ENCODE results near the gene P2RX4.
A peak's percentile ranks its signal among the peaks of the same experiment; 100 is the strongest.

The P2RX4 gene

DNA sequence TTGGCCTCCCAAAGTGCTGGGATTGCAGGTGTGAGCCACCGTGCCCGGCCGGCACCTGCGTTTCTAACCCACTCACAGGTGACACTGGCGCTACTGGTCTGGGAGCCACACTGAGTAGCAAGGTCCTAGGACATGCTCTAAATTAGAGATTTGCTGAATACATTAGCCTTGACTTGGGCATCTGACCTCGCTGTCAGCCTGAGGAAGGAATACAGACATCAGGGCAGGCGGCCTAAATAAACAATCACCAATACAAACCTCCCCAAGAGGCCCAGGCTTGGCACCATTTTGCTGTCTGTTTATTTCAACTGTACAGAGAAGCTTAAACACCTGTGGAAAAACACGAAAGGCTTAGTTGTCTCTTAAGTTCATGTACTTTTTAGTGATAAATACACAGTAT, 27.5 kb downstream of the P2RX4 start:
- peak overlapping the region; percentile 6 for H3K27ac Mint-ChIP-seq
- no peak overlapping the region for H3K4me3 Mint-ChIP-seq
- H3K4me1 Mint-ChIP-seq (ENCODE audit: low read depth): peaks cover 35% of the 10 kb centered on the region
- DNase-seq (ENCODE audit: low spot score): no peak
- peaks cover 43% of the 10 kb centered on the region for H3K36me3 Mint-ChIP-seq (ENCODE audit: low read depth)
- no peaks in the 10 kb centered on the region for H3K9me3 Mint-ChIP-seq
- H3K27me3 Mint-ChIP-seq (ENCODE audit: low read depth): no peaks in the 10 kb centered on the region

DNA sequence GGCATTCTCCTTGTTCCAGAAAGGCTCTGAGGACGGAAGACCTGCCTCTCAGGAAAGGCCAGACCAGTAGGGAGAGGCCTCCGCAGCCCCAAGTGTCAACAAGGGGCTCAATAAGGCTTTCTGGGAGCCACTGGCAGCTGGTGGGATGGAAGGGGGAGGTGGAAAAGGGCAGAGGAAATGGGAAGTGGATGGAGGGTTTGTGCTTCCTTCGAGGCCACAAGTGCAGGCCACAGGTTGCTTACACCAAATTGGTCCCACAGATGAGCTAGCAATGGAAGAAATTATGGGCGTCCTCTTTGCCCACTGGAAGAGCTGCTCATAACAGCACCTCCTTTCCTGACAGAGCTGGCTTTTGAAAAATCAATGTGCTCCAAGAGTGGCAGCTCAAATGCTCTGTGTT, 28.2 kb downstream of the P2RX4 start:
- Mint-ChIP-seq H3K4me3 (no peak overlapping the region), H3K27ac (peak overlapping the region; percentile 6), H3K9me3 (no peaks in the 10 kb centered on the region), H3K27me3 (ENCODE audit: low read depth) (no peaks in the 10 kb centered on the region), H3K4me1 (ENCODE audit: low read depth) (peaks cover 35% of the 10 kb centered on the region), H3K36me3 (ENCODE audit: low read depth) (peaks cover 36% of the 10 kb centered on the region)
- DNase-seq (ENCODE audit: low spot score): no peak

DNA sequence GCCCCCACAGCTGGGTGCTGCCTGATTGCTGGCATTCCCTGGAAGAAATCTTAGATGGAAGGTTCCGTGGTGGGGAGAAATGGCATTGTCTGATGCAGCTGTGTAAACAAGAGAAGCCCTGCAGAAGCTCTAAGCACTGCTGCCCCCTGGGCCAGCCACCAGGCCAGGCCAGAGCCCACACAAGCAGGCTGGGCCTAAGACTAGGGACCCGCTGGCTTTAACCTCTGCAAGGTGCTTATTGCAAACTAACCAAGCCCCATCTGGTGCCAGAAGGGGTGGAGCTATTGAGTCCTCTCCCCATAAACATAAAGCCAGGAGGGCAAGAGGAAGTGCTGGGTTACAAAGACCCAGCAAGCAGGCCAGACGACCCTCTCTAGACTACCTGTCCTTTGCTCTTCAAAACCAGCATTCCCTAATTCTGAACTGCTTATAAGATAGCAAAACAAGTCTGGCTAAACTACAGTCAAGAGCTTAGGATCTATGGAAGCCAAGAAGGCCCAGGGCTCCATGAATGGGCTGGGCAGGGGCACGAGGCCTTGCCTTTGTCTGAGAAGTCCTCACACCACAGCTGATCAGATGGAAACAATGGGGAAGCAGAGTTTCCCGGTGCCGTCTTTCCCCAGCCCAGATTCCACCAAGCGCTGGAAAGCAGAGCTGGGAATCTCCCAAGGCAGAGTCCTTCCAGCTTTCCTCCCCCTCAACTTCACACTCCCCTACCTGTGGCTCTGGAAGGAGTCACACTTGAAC, 28.8 kb downstream of the P2RX4 start:
- DNase-seq (ENCODE audit: low spot score): no peak
- H3K4me3 Mint-ChIP-seq: peak overlapping the region; percentile 15
- H3K4me1 Mint-ChIP-seq (ENCODE audit: low read depth): peaks cover 35% of the 10 kb centered on the region
- H3K27ac Mint-ChIP-seq: peak overlapping the region; percentile 82
- no peaks in the 10 kb centered on the region for H3K9me3 Mint-ChIP-seq
- peaks cover 38% of the 10 kb centered on the region for H3K36me3 Mint-ChIP-seq (ENCODE audit: low read depth)
- H3K27me3 Mint-ChIP-seq (ENCODE audit: low read depth): no peaks in the 10 kb centered on the region

DNA sequence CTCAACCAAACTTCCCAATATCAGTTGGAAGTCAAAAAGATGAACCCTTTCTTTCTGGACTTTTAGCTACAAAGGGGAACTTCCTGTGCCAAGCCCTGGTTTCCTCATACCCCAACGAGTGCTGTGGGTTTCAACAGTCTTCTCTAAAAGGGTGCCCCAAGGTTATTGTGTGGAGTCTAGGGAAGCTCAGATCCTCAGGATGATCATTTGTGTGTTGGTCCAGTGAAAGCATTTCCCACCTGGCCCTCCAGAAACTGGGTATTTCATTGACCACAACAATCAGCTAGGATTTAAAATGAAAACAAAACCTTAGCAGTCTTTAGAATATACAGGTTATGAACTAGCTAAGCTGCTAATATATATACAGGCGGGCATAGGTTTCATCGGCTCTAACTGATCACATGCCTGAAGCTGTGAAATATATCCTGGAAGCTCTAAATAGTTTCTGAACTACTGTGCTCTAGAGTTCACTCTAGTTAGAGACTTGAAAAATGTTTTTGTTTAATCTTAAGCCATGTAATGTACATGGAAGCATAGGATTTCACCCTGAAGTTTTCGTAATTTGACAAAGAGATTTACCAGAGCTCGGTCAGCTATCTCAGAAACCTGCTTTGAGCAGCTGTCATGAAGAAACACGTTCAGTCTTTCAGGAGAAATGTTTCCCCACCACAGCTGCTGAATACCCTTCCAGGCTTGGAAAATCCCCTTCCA, 29.6 kb downstream of the P2RX4 start:
- peaks cover 33% of the 10 kb centered on the region for H3K36me3 Mint-ChIP-seq (ENCODE audit: low read depth)
- peaks cover 35% of the 10 kb centered on the region for H3K4me1 Mint-ChIP-seq (ENCODE audit: low read depth)
- H3K9me3 Mint-ChIP-seq: no peaks in the 10 kb centered on the region
- peak overlapping the region; percentile 15 for H3K4me3 Mint-ChIP-seq
- DNase-seq (ENCODE audit: low spot score): no peak
- H3K27me3 Mint-ChIP-seq (ENCODE audit: low read depth): no peaks in the 10 kb centered on the region
- H3K27ac Mint-ChIP-seq: peak overlapping the region; percentile 82

DNA sequence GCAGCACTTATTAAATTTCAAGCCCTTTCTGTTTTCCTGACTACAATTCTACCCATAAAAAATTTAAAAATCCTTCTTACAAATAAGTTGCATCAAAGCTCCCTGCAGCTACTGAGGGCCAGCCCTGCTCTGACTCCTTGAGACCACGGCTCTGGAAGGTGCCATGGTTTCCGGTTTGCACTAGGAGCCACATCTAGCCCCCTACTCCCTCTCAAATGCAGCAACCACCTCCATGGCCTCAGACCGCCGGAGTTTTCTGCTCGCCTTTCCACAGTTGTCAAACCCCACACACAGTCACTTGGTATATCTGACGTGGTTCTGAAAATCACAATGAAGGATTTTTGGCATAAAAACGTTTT, 30.1 kb downstream of the P2RX4 start:
- peaks cover 35% of the 10 kb centered on the region for H3K4me1 Mint-ChIP-seq (ENCODE audit: low read depth)

DNA sequence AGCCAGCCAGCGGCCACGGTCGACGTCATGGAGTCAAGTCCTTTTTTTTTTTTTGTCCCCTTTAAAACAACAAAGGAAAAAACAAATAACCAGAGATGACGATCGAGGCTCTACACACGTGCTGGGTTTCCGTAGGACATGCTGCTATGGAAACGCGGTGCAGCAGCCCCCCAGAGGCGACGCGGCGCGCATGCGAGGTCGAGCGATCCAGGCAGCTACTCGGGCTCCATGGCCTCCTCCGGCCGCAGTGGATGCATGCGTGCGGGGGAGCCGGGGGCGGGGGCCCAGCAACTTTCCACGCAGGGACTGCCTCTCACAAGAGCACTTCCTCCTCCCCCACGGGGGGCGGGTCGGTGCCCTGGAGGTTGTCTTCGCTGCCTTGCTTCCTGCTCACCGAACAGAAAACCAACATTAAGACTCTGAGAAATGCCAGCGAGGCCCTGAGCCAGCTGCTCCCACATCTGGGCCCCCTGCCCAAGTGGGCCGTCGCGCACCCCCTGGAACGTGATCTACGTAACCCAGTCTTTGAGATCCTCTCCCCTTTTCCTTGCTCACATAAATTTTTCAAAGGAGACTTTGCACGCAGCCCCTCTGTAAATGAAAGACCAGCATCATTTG, 30.7 kb downstream of the P2RX4 start:
- H3K4me3 Mint-ChIP-seq: peak overlapping the region; percentile 79
- peak overlapping the region; percentile 81 for H3K27ac Mint-ChIP-seq
- peaks cover 35% of the 10 kb centered on the region for H3K4me1 Mint-ChIP-seq (ENCODE audit: low read depth)
- no peaks in the 10 kb centered on the region for H3K9me3 Mint-ChIP-seq
- peak; percentile 73 for DNase-seq (ENCODE audit: low spot score)
- peaks cover 29% of the 10 kb centered on the region for H3K36me3 Mint-ChIP-seq (ENCODE audit: low read depth)
- H3K27me3 Mint-ChIP-seq (ENCODE audit: low read depth): no peaks in the 10 kb centered on the region

More for the DNA sequence above, 30.1 kb downstream of the P2RX4 start:
- Mint-ChIP-seq H3K27me3 (ENCODE audit: low read depth) (no peaks in the 10 kb centered on the region), H3K36me3 (ENCODE audit: low read depth) (peaks cover 29% of the 10 kb centered on the region), H3K9me3 (no peaks in the 10 kb centered on the region), H3K4me3 (peak overlapping the region; percentile 79), H3K27ac (peak overlapping the region; percentile 81)
- DNase-seq (ENCODE audit: low spot score): no peak

DNA sequence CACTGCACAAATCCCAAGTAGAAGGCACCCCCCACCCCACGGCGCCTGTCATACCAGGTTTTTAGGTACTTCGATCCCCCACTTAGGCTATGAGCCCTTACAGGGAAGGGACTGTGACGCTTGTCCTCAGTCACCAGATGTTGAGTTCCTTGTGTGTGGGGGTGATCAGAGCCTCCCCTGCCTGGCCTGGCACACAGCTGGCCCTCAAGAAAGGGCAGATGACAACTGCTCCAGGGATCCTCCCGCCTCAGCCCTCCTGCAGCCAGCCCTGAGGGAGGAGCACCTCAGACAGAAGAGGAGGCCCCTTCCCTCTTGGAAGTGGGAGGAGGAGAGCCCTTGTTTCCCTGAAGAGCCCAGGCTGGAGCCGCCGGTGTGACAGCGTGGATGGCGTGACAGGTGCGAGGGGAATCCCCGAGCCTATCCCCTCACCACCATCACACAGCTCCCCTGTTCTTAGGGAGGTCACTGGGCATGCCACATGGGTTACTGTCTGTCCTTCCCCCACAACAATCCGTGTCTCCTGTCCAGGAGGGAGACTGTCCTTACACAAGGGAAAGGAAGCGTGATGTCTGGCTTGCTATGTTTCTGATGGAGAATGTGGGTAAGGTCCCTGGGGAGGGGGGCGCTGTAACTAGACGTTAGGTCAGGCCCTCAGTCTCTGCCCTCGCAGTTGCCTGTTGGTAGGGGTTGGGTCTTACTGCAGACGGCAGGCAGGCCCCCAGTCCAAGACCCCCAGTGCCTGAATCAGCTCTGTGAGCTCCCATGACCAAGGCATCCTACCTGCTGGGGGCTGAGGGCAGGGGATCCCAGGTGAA, 31.4 kb downstream of the P2RX4 start:
- peaks cover 32% of the 10 kb centered on the region for H3K4me1 Mint-ChIP-seq (ENCODE audit: low read depth)
- peak overlapping the region; percentile 81 for H3K27ac Mint-ChIP-seq
- H3K4me3 Mint-ChIP-seq: peak overlapping the region; percentile 79
- H3K36me3 Mint-ChIP-seq (ENCODE audit: low read depth): peaks cover 22% of the 10 kb centered on the region
- H3K27me3 Mint-ChIP-seq (ENCODE audit: low read depth): no peaks in the 10 kb centered on the region
- H3K9me3 Mint-ChIP-seq: no peaks in the 10 kb centered on the region
- no peak for DNase-seq (ENCODE audit: low spot score)

DNA sequence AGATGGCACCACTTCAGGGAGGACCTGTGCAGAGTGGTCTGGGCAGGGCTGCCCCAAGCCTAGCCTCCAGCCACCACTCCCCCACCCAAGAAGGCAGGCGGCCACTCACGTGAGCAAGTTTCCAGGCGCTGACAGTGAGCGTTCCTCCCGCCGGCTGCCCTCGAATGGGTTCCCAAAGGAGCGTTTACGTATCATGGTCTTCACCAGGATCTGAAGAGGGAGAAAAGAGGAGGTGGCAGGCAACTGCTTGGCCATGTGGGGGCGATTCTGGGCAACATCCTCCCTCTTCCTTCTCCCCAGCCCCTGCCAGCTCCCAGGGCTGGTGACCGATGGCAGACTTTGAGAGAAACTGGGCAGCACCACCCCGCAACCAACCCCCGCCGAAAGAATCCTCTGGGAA, 35.1 kb downstream of the P2RX4 start:
- H3K27ac Mint-ChIP-seq: no peak overlapping the region
- peaks cover 18% of the 10 kb centered on the region for H3K4me1 Mint-ChIP-seq (ENCODE audit: low read depth)
- H3K27me3 Mint-ChIP-seq (ENCODE audit: low read depth): no peaks in the 10 kb centered on the region
- no peaks in the 10 kb centered on the region for H3K9me3 Mint-ChIP-seq
- DNase-seq (ENCODE audit: low spot score): no peak
- H3K4me3 Mint-ChIP-seq: no peak overlapping the region
- peaks cover 26% of the 10 kb centered on the region for H3K36me3 Mint-ChIP-seq (ENCODE audit: low read depth)

DNA sequence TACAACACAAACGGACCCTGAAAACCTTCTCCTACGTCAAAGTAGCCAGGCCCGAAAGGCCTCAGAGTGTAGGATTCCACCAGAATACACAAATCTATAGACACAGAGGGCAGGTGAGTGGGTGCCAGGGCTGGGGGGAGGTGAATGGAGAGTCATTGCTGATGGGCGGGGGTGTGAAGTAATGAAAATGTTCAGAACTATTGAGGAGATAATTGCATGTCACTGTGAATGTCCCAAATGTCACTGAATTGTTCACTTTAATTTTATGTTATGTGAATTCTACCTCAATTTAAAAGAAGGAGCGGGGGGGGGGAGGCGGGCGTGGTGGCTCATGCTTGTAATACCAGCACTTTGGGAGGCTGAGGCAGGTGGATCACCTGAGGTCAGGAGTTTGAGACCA, 36.0 kb downstream of the P2RX4 start:
- no peak overlapping the region for H3K27ac Mint-ChIP-seq
- peaks cover 9% of the 10 kb centered on the region for H3K4me1 Mint-ChIP-seq (ENCODE audit: low read depth)
- DNase-seq (ENCODE audit: low spot score): no peak
- H3K36me3 Mint-ChIP-seq (ENCODE audit: low read depth): peaks cover 23% of the 10 kb centered on the region
- H3K9me3 Mint-ChIP-seq: no peaks in the 10 kb centered on the region
- no peak overlapping the region for H3K4me3 Mint-ChIP-seq
- no peaks in the 10 kb centered on the region for H3K27me3 Mint-ChIP-seq (ENCODE audit: low read depth)

DNA sequence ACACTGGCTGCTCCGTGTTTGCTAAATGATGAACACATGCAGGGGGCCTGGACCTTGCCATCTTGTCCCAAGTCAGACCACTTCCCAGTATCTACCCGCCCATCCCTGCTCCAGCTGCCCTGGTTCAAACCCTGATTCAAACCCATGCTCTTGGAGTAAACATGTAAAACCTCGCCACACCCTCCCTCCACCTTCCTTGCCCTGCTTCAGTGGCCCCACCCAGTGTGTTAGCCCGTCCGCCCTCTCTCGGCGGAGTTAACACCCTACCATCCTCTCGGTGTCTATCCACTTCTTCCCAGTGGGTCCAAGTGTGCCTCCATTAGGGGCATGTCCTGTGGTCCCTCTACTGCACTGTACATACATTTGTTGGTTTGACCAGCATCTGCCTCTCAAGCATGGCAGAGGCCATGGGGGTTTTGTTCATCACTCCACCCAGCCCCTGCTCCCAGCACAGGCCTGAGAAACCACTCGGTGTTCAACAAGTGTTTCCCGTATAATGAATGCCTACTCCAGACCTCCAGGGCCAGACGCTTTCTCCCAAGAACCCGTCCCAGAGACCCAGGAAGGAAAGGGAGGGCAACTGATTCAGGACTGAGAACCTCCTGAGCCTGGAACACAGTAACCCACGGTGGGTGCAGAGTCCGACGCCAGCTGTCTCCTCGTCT, 37.1 kb downstream of the P2RX4 start:
- Mint-ChIP-seq H3K4me1 (ENCODE audit: low read depth) (peaks cover 3% of the 10 kb centered on the region), H3K36me3 (ENCODE audit: low read depth) (peaks cover 29% of the 10 kb centered on the region), H3K4me3 (no peak overlapping the region), H3K27me3 (ENCODE audit: low read depth) (no peaks in the 10 kb centered on the region), H3K9me3 (no peaks in the 10 kb centered on the region), H3K27ac (peak overlapping the region; percentile 63)
- no peak for DNase-seq (ENCODE audit: low spot score)

DNA sequence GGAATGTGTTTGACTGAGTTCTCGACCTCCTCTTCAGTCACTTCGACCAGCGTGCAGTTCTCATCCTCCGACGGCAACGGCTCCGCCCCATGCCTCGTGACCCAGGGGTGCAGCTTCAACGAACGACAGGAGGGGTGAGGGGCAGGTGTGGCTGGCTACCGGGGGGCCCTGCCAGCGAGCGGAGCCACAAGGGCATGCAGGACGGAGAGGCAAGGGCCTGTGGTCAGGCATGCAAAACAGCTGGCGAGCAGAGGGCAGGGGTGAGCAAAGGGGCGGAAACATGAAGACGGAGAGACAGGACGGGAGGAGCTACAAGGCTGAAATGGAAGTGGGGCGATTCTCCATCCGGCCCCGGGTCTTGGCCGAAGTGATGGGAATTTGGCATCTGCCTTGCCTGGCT, 38.7 kb downstream of the P2RX4 start:
- H3K27me3 Mint-ChIP-seq (ENCODE audit: low read depth): no peaks in the 10 kb centered on the region
- peaks cover 3% of the 10 kb centered on the region for H3K4me1 Mint-ChIP-seq (ENCODE audit: low read depth)
- H3K36me3 Mint-ChIP-seq (ENCODE audit: low read depth): peaks cover 35% of the 10 kb centered on the region
- DNase-seq (ENCODE audit: low spot score): no peak
- no peak overlapping the region for H3K27ac Mint-ChIP-seq
- H3K9me3 Mint-ChIP-seq: no peaks in the 10 kb centered on the region
- H3K4me3 Mint-ChIP-seq: no peak overlapping the region

DNA sequence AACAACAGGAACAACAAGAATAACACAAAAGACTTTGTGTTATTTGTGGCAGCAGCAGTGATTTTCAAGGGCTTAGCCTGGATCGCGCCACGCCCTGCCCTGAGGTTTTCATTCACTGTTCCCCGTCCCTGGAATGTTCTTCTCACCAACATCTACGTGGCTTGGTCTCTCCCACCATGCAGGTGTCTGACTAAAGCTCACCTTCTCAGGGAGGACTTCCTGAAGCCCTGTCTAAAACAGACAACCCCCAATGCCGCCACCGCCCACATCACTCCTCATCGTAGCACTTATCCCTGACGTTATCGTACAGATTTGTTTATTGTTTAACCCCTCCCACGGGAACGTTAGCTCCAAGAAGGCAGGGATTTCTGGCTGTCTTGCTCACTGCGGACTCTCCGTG, 40.4 kb downstream of the P2RX4 start:
- H3K27ac Mint-ChIP-seq: no peak overlapping the region

DNA sequence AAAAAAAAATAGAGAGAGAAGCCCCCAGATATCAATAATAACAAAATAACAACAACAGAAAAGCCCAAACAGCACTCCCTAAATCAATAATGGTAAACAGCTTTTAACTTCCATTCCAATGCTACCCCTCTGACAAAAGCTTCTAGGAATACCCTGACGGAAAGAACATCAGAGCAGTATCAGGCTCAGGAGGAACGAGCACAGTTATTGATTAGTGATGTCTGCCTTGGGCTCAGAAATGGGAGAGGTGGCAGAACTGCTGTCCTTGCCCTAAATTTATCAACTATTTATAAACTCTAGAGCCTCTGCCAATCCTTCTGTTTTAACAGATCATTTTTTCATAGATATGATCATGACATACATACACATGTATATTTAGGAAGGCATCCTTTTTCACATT, 41.9 kb downstream of the P2RX4 start:
- no peaks in the 10 kb centered on the region for H3K27me3 Mint-ChIP-seq (ENCODE audit: low read depth)
- H3K4me1 Mint-ChIP-seq (ENCODE audit: low read depth): peaks cover 7% of the 10 kb centered on the region
- no peak for DNase-seq (ENCODE audit: low spot score)
- no peak overlapping the region for H3K27ac Mint-ChIP-seq
- H3K9me3 Mint-ChIP-seq: no peaks in the 10 kb centered on the region
- H3K36me3 Mint-ChIP-seq (ENCODE audit: low read depth): peaks cover 59% of the 10 kb centered on the region
- no peak overlapping the region for H3K4me3 Mint-ChIP-seq

More for the DNA sequence above, 40.4 kb downstream of the P2RX4 start:
- no peak overlapping the region for H3K4me3 Mint-ChIP-seq
- no peak for DNase-seq (ENCODE audit: low spot score)
- H3K27me3 Mint-ChIP-seq (ENCODE audit: low read depth): no peaks in the 10 kb centered on the region
- no peaks in the 10 kb centered on the region for H3K9me3 Mint-ChIP-seq
- H3K4me1 Mint-ChIP-seq (ENCODE audit: low read depth): peaks cover 5% of the 10 kb centered on the region
- peaks cover 49% of the 10 kb centered on the region for H3K36me3 Mint-ChIP-seq (ENCODE audit: low read depth)

Data from T-helper 2 cell treated with Interferon-gamma antibody and Interleukin-4, amounts not matched to agents 5 μg/mL and 100 μg/mL, for 36 hours (primary cell).